GM12878 (cell line): ENCODE measurements around the gene KIAA0319L. TPM values are rescaled to one million over a fixed set of nuclear protein-coding genes. Genes with fewer than 3 reads are reported as not detected.
"Not testable (repeated sequence)": the region's sequence is repeated elsewhere in the genome, so short reads cannot be mapped to it uniquely, and the experiment has no call there.

Experiments used
- ATAC-seq: fragments of 200-7000 bp; cut with Tn5 transposase; 3 replicates; pipeline ENCODE4 v1.9.1; 2020; ENCODE audit warnings: mild to moderate bottlenecking, moderate library complexity
- BruUV-seq: library from RNA; stranded (reverse); fragments of 400-500 nt; replicated peaks from 2 replicates; lab custom pipeline; 2021; lab: Mats Ljungman, UMichigan
- CTCF ChIA-PET: fragments of 300-600 bp; sonication (Branson Sonifier 250); formaldehyde crosslinking; extraction: SDS; loops from one replicate; lab custom pipeline; 2021; ENCODE audit warnings: inconsistent platforms; lab: Yijun Ruan, JAX
- POLR2A ChIA-PET: fragments of 350-600 bp; formaldehyde crosslinking; extraction: SDS; loops from one replicate; lab custom pipeline; 2021; ENCODE audit warnings: inconsistent platforms; lab: Charles Lee
- RAD21 ChIA-PET: fragments of 300-600 bp; sonication (Branson Sonifier 250); formaldehyde crosslinking; loops from one replicate; lab custom pipeline; 2023; ENCODE audit warnings: antibody characterized with exemption; ENCODE audit not compliant: unreplicated experiment; lab: Charles Lee
- SMC1A ChIA-PET: fragments of 300-600 bp; sonication (Branson Sonifier 250); formaldehyde crosslinking; loops from one replicate; lab custom pipeline; 2023; ENCODE audit not compliant: unreplicated experiment, uncharacterized antibody; lab: Charles Lee
- DNase-seq: peaks from one replicate; pipeline ENCODE4 v3.0.0-alpha.2; 2011; ENCODE audit warnings: low read depth, low spot score
- FAIRE-seq: peaks from 3 replicates; lab custom pipeline; 2011; peaks lifted over from hg19 to GRCh38; lab: Jason Lieb, UNC
- H2AFZ ChIP-seq: 2 replicates; pipeline ENCODE4 v1.6.0; 2011; ENCODE audit warnings: low read depth, low read length, control low read depth; ENCODE audit not compliant: control insufficient read depth
- H3K27ac ChIP-seq: 2 replicates; pipeline ENCODE4 v1.5.1; 2011; ENCODE audit warnings: control low read depth; ENCODE audit not compliant: control insufficient read depth, insufficient read depth
- H3K27me3 ChIP-seq, 2 experiments: replicated peaks in 1 of 2; 2 replicates each; pipeline versions ENCODE4 v1.6.0 to v1.6.1; 2011; ENCODE audit warnings: low read length in 1 of 2; ENCODE audit not compliant: control insufficient read depth in 2 of 2, insufficient read depth in 2 of 2
- H3K36me3 ChIP-seq, 2 experiments: 2 replicates each; pipeline ENCODE4 v1.5.1; 2011; ENCODE audit warnings: low read length in 1 of 2; ENCODE audit not compliant: control insufficient read depth in 2 of 2, insufficient read depth in 2 of 2
- H3K4me1 ChIP-seq: 2 replicates; pipeline ENCODE4 v1.6.1; 2011; ENCODE audit warnings: mild to moderate bottlenecking, low read length, moderate library complexity, mixed read lengths; ENCODE audit not compliant: control insufficient read depth, insufficient read depth
- H3K4me2 ChIP-seq: 2 replicates; pipeline ENCODE4 v1.6.0; 2011; ENCODE audit warnings: control low read depth; ENCODE audit not compliant: control insufficient read depth, insufficient read depth
- H3K4me3 ChIP-seq: fragments of 200-600 bp; sonication (generic); 2 replicates; pipeline ENCODE4 v1.5.1; 2016
- H3K79me2 ChIP-seq: 2 replicates; pipeline ENCODE4 v1.6.0; 2011; ENCODE audit warnings: low read length; ENCODE audit not compliant: control insufficient read depth, insufficient read depth
- H3K9ac ChIP-seq: 2 replicates; pipeline ENCODE4 v1.8.0; 2011; ENCODE audit warnings: low read length, control low read depth, mixed read lengths; ENCODE audit not compliant: control insufficient read depth, insufficient read depth
- H3K9me3 ChIP-seq: replicated peaks from 3 replicates; pipeline ENCODE4 v1.5.1; 2011; ENCODE audit warnings: mild to moderate bottlenecking, low read length; ENCODE audit not compliant: control insufficient read depth, insufficient read depth
- H4K20me1 ChIP-seq: 2 replicates; pipeline ENCODE4 v1.6.0; 2011; ENCODE audit not compliant: control insufficient read depth, insufficient read depth
- CREB1 ChIP-seq: IDR thresholded peaks from 2 replicates; pipeline ENCODE4 v1.6.1; 2012; ENCODE audit warnings: low read depth, mild to moderate bottlenecking, inconsistent platforms
- HDAC2 ChIP-seq: fragments of 200-600 bp; sonication (generic); IDR thresholded peaks from 2 replicates; pipeline ENCODE4 v1.6.1; 2017
- MXI1 ChIP-seq: fragments of 150-350 bp; IDR thresholded peaks from 2 replicates; pipeline ENCODE4 v1.6.1; 2011; ENCODE audit warnings: low read depth, mild to moderate bottlenecking, inconsistent platforms, low read length, improper control_type of control experiment
- SMC3 ChIP-seq: IDR thresholded peaks from 2 replicates; pipeline ENCODE4 v1.6.1; 2011; ENCODE audit warnings: low read length, improper control_type of control experiment, borderline replicate concordance
- SUZ12 ChIP-seq: fragments of 200-600 bp; sonication (generic); IDR thresholded peaks from one replicate; pipeline ENCODE4 v1.6.1; 2018; ENCODE audit warnings: antibody characterized with exemption, mild to moderate bottlenecking; ENCODE audit not compliant: unreplicated experiment
- TCF3 ChIP-seq: IDR thresholded peaks from 2 replicates; pipeline ENCODE4 v1.6.1; 2012; ENCODE audit warnings: low read depth, mild to moderate bottlenecking, low read length, borderline replicate concordance; ENCODE audit not compliant: insufficient read depth
- YBX1 ChIP-seq: fragments of 450-650 bp; IDR thresholded peaks from 2 replicates; pipeline ENCODE4 v1.6.1; 2016; ENCODE audit warnings: antibody characterized with exemption
- YY1 ChIP-seq: IDR thresholded peaks from 2 replicates; pipeline ENCODE4 v1.6.1; 2011; ENCODE audit warnings: low read depth, mild to moderate bottlenecking, low read length
- ZNF622 ChIP-seq: fragments of 450-650 bp; IDR thresholded peaks from 2 replicates; pipeline ENCODE4 v1.6.1; 2017; ENCODE audit warnings: mild to moderate bottlenecking, inconsistent platforms
- WGBS: methylation state at CpG from one replicate; pipeline ENCODE4 v1.1.6; 2016; ENCODE audit warnings: low lambda C conversion rate; ENCODE audit not compliant: insufficient replicate concordance, insufficient coverage; ENCODE audit errors: missing lambda C conversion rate; 5-methylcytosine and 5-hydroxymethylcytosine counted together
- in situ Hi-C: fragments of 300-500 bp; cut with MboI; formaldehyde crosslinking; loops from 9 replicates; pipeline ENCODE4 v1.14.3; 2018; ENCODE audit warnings: mixed read lengths
- intact Hi-C: fragments of 100-400 bp; cut with micrococcal nuclease; formaldehyde crosslinking; loops from one replicate; pipeline ENCODE4 v1.14.2; 2022; ENCODE audit not compliant: unreplicated experiment
- polyA plus RNA-seq, 11 experiments: library from polyadenylated mRNA; depleted of rRNA in 4 of 11; unstranded in 6 of 11; stranded (reverse) in 5 of 11; fragments of >200 nt; fragmentation: Nextera tagmentation in 4 of 11; fragmentation: Illumina TruSeq in 1 of 11; extraction: Ambion mirVana in 4 of 11; extraction: Trizol in 1 of 11; gene quantifications; 1 replicate in 1 of 11; 2 replicates in 10 of 11; pipeline versions ENCODE4 v1.2.1 to v1.2.3, GENCODE V29; 2011 to 2016; ENCODE audit warnings: inconsistent platforms in 2 of 11, missing spikeins in 2 of 11, low read depth in 1 of 11
- total RNA-seq, 4 experiments: library from RNA; depleted of rRNA in 3 of 4; stranded (reverse); fragments of >200 nt in 3 of 4; fragmentation: Illumina TruSeq in 1 of 4; extraction: Trizol in 1 of 4; gene quantifications; 2 replicates each; pipeline versions ENCODE4 v1.2.1 to v1.2.3, GENCODE V29; 2013 to 2021
- TF ChIP-seq, protein P1 (sequence below): fragments of 150-350 bp; IDR thresholded peaks from 2 replicates; pipeline ENCODE4 v1.6.1; 2014; ENCODE audit warnings: mild to moderate bottlenecking, low read depth, low read length

Gene KIAA0319L
- total and polyA plus RNA-seq, 10 of the 15 experiments (the other 5 are each of a cell fraction or from before 2014, with no cell fraction given), result 2.6 to 57.8 (median 25.4) TPM

GRCh38 chr1:35473216-35473615 lies 84.0 kb downstream of the KIAA0319L start:
- peaks cover 2 to 19% of the 10 kb centered on the region in 2 experiments; a peak in 2 of 4 replicates for H3K36me3 ChIP-seq
- H3K4me1 ChIP-seq, H3K4me3 ChIP-seq, ATAC-seq, H3K9ac ChIP-seq, RAD21 ChIA-PET, H3K4me2 ChIP-seq, intact Hi-C loops, H3K27me3 ChIP-seq, H3K9me3 ChIP-seq, FAIRE-seq, BruUV-seq, H3K27ac ChIP-seq, in situ Hi-C loops, H2AFZ ChIP-seq, H4K20me1 ChIP-seq, H3K79me2 ChIP-seq, DNase-seq: not testable (repeated sequence)
- ChIA-PET CTCF (interaction anchor here (1.1 to 1.5 kb wide), 2 partner anchors 20 to 22 kb away, joined by 3 to 5 read pairs; no protein-coding TSS in a partner anchor), POLR2A (interaction anchor here (0.6 kb wide), 1 partner anchor 36 kb away, joined by 3 read pairs; no protein-coding TSS in a partner anchor), SMC1A (interaction anchor here (1.2 to 1.5 kb wide), 2 partner anchors 9 to 22 kb away, joined by 3 to 4 read pairs; no protein-coding TSS in a partner anchor)
- 100% methylated on average over 3 of the region's 3 CpGs for WGBS

GRCh38 chr1:35470977-35471613 lies 86.1 kb downstream of the KIAA0319L start:
- DNase-seq (no peak), FAIRE-seq (no peak), ATAC-seq (no peak)
- ChIA-PET RAD21 (no interaction called here), POLR2A (interaction anchor here (0.6 kb wide), 1 partner anchor 64 kb away, joined by 4 read pairs; no protein-coding TSS in a partner anchor), SMC1A (interaction anchor here (1.0 to 1.2 kb wide), 2 partner anchors 63 to 74 kb away, joined by 3 to 4 read pairs; no protein-coding TSS in a partner anchor), CTCF (interaction anchor here (0.6 to 1.7 kb wide), 4 partner anchors 12 to 33 kb away, joined by 3 to 9 read pairs (median 4); no protein-coding TSS in a partner anchor)
- Histone ChIP-seq H3K27me3 (no peaks in the 10 kb centered on the region), H3K9me3 (peaks cover 2% of the 10 kb centered on the region; the same call in 1 of the 3 replicates), H3K4me1 (no peaks in the 10 kb centered on the region), H3K9ac (no peak overlapping the region), H3K79me2 (no peaks in the 10 kb centered on the region), H3K36me3 (peaks cover 2 to 19% of the 10 kb centered on the region in 2 experiments), H3K4me3 (no peak overlapping the region), H3K4me2 (no peak overlapping the region), H3K27ac (no peak overlapping the region), H2AFZ (no peak overlapping the region), H4K20me1 (no peaks in the 10 kb centered on the region)
- in situ Hi-C loops (no loop called here), intact Hi-C loops (no loop called here)
- WGBS, result 93% methylated on average over 4 of the region's 4 CpGs
- TF ChIP-seq CREB1 (no peak), SUZ12 (no peak), ZNF622 (no peak), HDAC2 (no peak), TCF3 (no peak), SMC3 (no peak), YY1 (no peak), MXI1 (no peak), YBX1 (no peak)
- TF ChIP-seq, protein P1, sequence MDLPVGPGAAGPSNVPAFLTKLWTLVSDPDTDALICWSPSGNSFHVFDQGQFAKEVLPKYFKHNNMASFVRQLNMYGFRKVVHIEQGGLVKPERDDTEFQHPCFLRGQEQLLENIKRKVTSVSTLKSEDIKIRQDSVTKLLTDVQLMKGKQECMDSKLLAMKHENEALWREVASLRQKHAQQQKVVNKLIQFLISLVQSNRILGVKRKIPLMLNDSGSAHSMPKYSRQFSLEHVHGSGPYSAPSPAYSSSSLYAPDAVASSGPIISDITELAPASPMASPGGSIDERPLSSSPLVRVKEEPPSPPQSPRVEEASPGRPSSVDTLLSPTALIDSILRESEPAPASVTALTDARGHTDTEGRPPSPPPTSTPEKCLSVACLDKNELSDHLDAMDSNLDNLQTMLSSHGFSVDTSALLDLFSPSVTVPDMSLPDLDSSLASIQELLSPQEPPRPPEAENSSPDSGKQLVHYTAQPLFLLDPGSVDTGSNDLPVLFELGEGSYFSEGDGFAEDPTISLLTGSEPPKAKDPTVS, result no peak
- BruUV-seq, result no TSS peak
